HEK293 (cell line): ENCODE measurements around the gene CNNM1.

Experiments
- KLF1 ChIP-seq: fragments of 450-650 bp; formaldehyde crosslinking; IDR thresholded peaks from 2 replicates; pipeline ENCODE4 v1.5.1; 2016; ENCODE audit warnings: missing biosample characterization, missing genetic modification characterization
- KLF7 ChIP-seq: fragments of 450-650 bp; formaldehyde crosslinking; IDR thresholded peaks from 2 replicates; pipeline ENCODE4 v1.5.1; 2016; ENCODE audit warnings: missing biosample characterization, missing genetic modification characterization, borderline replicate concordance
- MEIS1 ChIP-seq: sonication (generic); formaldehyde crosslinking; IDR thresholded peaks from 2 replicates; pipeline ENCODE4 v1.8.1; 2022; ENCODE audit warnings: missing genetic modification reagents, mild to moderate bottlenecking, borderline replicate concordance
- PRDM6 ChIP-seq: fragments of 450-650 bp; formaldehyde crosslinking; IDR thresholded peaks from 2 replicates; pipeline ENCODE4 v1.5.1; 2017; ENCODE audit warnings: missing biosample characterization, missing genetic modification characterization
- REST ChIP-seq: fragments of 450-650 bp; formaldehyde crosslinking; IDR thresholded peaks from 2 replicates; pipeline ENCODE4 v1.5.1; 2016; ENCODE audit warnings: missing biosample characterization, missing genetic modification characterization
- SCRT2 ChIP-seq: fragments of 450-650 bp; formaldehyde crosslinking; IDR thresholded peaks from 2 replicates; pipeline ENCODE4 v1.5.1; 2016; ENCODE audit warnings: missing biosample characterization, missing genetic modification characterization
- TCF7L2 ChIP-seq: IDR thresholded peaks from 2 replicates; pipeline ENCODE4 v1.6.1; 2011; ENCODE audit warnings: low read depth, mild to moderate bottlenecking, inconsistent platforms, low read length, moderate library complexity, borderline replicate concordance
- YY1 ChIP-seq: fragments of 450-650 bp; formaldehyde crosslinking; IDR thresholded peaks from 2 replicates; pipeline ENCODE4 v1.5.1; 2018; ENCODE audit warnings: missing biosample characterization, missing genetic modification characterization
- ZBTB17 ChIP-seq: fragments of 450-650 bp; formaldehyde crosslinking; IDR thresholded peaks from 2 replicates; pipeline ENCODE4 v1.5.1; 2016; ENCODE audit warnings: missing biosample characterization, missing genetic modification characterization
- ZBTB48 ChIP-seq: fragments of 450-650 bp; formaldehyde crosslinking; IDR thresholded peaks from 2 replicates; pipeline ENCODE4 v1.5.1; 2016; ENCODE audit warnings: missing biosample characterization, missing genetic modification characterization
- ZFP37 ChIP-seq: fragments of 450-650 bp; formaldehyde crosslinking; IDR thresholded peaks from 2 replicates; pipeline ENCODE4 v1.5.1; 2016; ENCODE audit warnings: missing biosample characterization, missing genetic modification characterization
- ZNF169 ChIP-seq: fragments of 450-650 bp; formaldehyde crosslinking; IDR thresholded peaks from 2 replicates; pipeline ENCODE4 v1.5.1; 2016; ENCODE audit warnings: missing biosample characterization, missing genetic modification characterization
- ZNF174 ChIP-seq: fragments of 450-650 bp; formaldehyde crosslinking; IDR thresholded peaks from 2 replicates; pipeline ENCODE4 v1.5.0; 2017; ENCODE audit warnings: missing biosample characterization, mild to moderate bottlenecking, missing genetic modification characterization
- ZNF19 ChIP-seq: fragments of 450-650 bp; formaldehyde crosslinking; IDR thresholded peaks from 2 replicates; pipeline ENCODE4; 2016; ENCODE audit warnings: missing biosample characterization, missing genetic modification characterization, low read depth
- ZNF202 ChIP-seq: fragments of 450-650 bp; formaldehyde crosslinking; IDR thresholded peaks from 2 replicates; pipeline ENCODE4 v1.5.1; 2016; ENCODE audit warnings: missing biosample characterization, missing genetic modification characterization, borderline replicate concordance
- ZNF311 ChIP-seq: fragments of 450-650 bp; formaldehyde crosslinking; IDR thresholded peaks from 2 replicates; pipeline ENCODE4 v1.5.1; 2017; ENCODE audit warnings: missing biosample characterization, missing genetic modification characterization, borderline replicate concordance
- ZNF335 ChIP-seq: fragments of 450-650 bp; formaldehyde crosslinking; conservative IDR thresholded peaks from 2 replicates; pipeline ENCODE4 v1.5.1; 2016; ENCODE audit warnings: missing biosample characterization, missing genetic modification characterization
- ZNF391 ChIP-seq: fragments of 450-650 bp; formaldehyde crosslinking; IDR thresholded peaks from 2 replicates; pipeline ENCODE4 v1.5.1; 2016; ENCODE audit warnings: low read depth, missing biosample characterization, missing genetic modification characterization, borderline replicate concordance
- ZNF501 ChIP-seq: fragments of 450-650 bp; formaldehyde crosslinking; IDR thresholded peaks from 2 replicates; pipeline ENCODE4 v1.5.1; 2016; ENCODE audit warnings: missing biosample characterization, missing genetic modification characterization
- ZNF544 ChIP-seq: fragments of 450-650 bp; formaldehyde crosslinking; IDR thresholded peaks from 2 replicates; pipeline ENCODE4 v1.5.0; 2017; ENCODE audit warnings: missing biosample characterization, missing genetic modification characterization
- ZNF558 ChIP-seq: fragments of 450-650 bp; formaldehyde crosslinking; IDR thresholded peaks from 2 replicates; pipeline ENCODE4 v1.5.1; 2016; ENCODE audit warnings: missing biosample characterization, missing genetic modification characterization
- ZNF626 ChIP-seq: fragments of 450-650 bp; sonication (Bioruptor Pico); formaldehyde crosslinking; IDR thresholded peaks from 2 replicates; pipeline ENCODE4 v1.5.1; 2018; ENCODE audit warnings: missing biosample characterization, missing genetic modification characterization, inconsistent platforms
- ZNF692 ChIP-seq: fragments of 450-650 bp; formaldehyde crosslinking; IDR thresholded peaks from 2 replicates; pipeline ENCODE4 v1.5.1; 2016; ENCODE audit warnings: missing biosample characterization, missing genetic modification characterization
- ZNF843 ChIP-seq: fragments of 450-650 bp; formaldehyde crosslinking; IDR thresholded peaks from 2 replicates; pipeline ENCODE4 v1.5.1; 2016; ENCODE audit warnings: missing biosample characterization, missing genetic modification characterization
- TF ChIP-seq, protein P1 (sequence below): fragments of 450-650 bp; formaldehyde crosslinking; IDR thresholded peaks from 2 replicates; pipeline ENCODE4 v1.5.1; 2016; ENCODE audit warnings: missing biosample characterization, missing genetic modification characterization, low read depth
- TF ChIP-seq, protein P2 (sequence below): fragments of 450-650 bp; formaldehyde crosslinking; IDR thresholded peaks from 2 replicates; pipeline ENCODE4 v1.5.1; 2016; ENCODE audit warnings: missing biosample characterization, missing genetic modification characterization
- TF ChIP-seq, protein P3 (sequence below): fragments of 450-650 bp; formaldehyde crosslinking; IDR thresholded peaks from 2 replicates; pipeline ENCODE4 v1.5.1; 2016; ENCODE audit warnings: missing biosample characterization, missing genetic modification characterization

CNNM1 gene

DNA sequence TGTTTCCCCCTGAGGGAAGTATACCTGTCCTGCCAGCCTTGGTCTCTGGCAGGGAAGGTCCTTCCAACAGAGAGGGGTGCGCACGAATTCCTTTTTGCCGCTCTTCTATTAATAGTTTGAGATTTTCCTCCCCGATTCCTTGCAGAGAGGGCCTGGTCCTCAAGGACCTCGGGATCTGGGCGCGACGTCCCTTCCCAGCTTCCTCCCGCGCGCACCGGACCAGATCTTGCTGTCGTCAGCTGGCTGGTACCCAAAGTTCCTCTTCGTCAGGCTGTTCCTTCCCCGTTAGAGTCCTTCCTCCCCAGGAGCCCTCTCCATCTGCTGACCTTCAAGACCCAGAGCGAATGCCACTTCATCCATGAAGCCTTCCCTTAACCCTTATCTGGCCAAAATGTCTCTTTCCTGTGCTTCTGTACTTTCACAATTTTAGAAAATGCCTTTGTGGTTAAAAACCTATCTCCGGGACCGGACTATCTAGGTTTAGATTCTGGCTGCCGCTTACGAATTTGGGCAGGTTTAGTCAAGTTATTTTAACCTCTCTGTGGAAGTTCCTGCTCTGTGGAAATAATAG lies 102.1 kb downstream of the CNNM1 start (continued):
- TF ChIP-seq, protein P1, sequence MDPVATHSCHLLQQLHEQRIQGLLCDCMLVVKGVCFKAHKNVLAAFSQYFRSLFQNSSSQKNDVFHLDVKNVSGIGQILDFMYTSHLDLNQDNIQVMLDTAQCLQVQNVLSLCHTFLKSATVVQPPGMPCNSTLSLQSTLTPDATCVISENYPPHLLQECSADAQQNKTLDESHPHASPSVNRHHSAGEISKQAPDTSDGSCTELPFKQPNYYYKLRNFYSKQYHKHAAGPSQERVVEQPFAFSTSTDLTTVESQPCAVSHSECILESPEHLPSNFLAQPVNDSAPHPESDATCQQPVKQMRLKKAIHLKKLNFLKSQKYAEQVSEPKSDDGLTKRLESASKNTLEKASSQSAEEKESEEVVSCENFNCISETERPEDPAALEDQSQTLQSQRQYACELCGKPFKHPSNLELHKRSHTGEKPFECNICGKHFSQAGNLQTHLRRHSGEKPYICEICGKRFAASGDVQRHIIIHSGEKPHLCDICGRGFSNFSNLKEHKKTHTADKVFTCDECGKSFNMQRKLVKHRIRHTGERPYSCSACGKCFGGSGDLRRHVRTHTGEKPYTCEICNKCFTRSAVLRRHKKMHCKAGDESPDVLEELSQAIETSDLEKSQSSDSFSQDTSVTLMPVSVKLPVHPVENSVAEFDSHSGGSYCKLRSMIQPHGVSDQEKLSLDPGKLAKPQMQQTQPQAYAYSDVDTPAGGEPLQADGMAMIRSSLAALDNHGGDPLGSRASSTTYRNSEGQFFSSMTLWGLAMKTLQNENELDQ (tag by site-specific recombination): no peak
- TF ChIP-seq ZNF391 (tag by site-specific recombination) (no peak), ZFP37 (tag by site-specific recombination) (peak; percentile 94; the same call in 1 of the 2 replicates), ZNF626 (tag by site-specific recombination) (no peak), ZNF544 (tag by site-specific recombination) (no peak), TCF7L2 (no peak), KLF1 (0 out of 2 replicates have a peak, but pooled peaks have one; percentile 2), MEIS1 (CRISPR knock-in tag) (no peak), SCRT2 (tag by site-specific recombination) (no peak), ZNF19 (tag by site-specific recombination) (no peak), REST (tag by site-specific recombination) (0 out of 2 replicates have a peak, but pooled peaks have one; percentile 2), ZNF335 (tag by site-specific recombination) (peak; percentile 86), KLF7 (no peak), ZNF169 (tag by site-specific recombination) (no peak), ZNF501 (tag by site-specific recombination) (peak; percentile 50; the same call in 1 of the 2 replicates), ZNF202 (tag by site-specific recombination) (no peak), ZBTB48 (tag by site-specific recombination) (no peak), ZNF843 (tag by site-specific recombination) (0 out of 2 replicates have a peak, but pooled peaks have one; percentile 1), PRDM6 (tag by site-specific recombination) (no peak), ZNF558 (tag by site-specific recombination) (no peak), ZNF692 (tag by site-specific recombination) (0 out of 2 replicates have a peak, but pooled peaks have one; percentile 5), ZNF311 (tag by site-specific recombination) (no peak), ZBTB17 (tag by site-specific recombination) (peak; percentile 74), YY1 (no peak), ZNF174 (tag by site-specific recombination) (no peak)
- TF ChIP-seq, protein P2, sequence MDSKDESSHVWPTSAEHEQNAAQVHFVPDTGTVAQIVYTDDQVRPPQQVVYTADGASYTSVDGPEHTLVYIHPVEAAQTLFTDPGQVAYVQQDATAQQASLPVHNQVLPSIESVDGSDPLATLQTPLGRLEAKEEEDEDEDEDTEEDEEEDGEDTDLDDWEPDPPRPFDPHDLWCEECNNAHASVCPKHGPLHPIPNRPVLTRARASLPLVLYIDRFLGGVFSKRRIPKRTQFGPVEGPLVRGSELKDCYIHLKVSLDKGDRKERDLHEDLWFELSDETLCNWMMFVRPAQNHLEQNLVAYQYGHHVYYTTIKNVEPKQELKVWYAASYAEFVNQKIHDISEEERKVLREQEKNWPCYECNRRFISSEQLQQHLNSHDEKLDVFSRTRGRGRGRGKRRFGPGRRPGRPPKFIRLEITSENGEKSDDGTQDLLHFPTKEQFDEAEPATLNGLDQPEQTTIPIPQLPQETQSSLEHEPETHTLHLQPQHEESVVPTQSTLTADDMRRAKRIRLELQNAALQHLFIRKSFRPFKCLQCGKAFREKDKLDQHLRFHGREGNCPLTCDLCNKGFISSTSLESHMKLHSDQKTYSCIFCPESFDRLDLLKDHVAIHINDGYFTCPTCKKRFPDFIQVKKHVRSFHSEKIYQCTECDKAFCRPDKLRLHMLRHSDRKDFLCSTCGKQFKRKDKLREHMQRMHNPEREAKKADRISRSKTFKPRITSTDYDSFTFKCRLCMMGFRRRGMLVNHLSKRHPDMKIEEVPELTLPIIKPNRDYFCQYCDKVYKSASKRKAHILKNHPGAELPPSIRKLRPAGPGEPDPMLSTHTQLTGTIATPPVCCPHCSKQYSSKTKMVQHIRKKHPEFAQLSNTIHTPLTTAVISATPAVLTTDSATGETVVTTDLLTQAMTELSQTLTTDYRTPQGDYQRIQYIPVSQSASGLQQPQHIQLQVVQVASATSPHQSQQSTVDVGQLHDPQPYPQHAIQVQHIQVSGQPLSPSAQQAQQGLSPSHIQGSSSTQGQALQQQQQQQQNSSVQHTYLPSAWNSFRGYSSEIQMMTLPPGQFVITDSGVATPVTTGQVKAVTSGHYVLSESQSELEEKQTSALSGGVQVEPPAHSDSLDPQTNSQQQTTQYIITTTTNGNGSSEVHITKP: peak; percentile 71
- TF ChIP-seq, protein P3, sequence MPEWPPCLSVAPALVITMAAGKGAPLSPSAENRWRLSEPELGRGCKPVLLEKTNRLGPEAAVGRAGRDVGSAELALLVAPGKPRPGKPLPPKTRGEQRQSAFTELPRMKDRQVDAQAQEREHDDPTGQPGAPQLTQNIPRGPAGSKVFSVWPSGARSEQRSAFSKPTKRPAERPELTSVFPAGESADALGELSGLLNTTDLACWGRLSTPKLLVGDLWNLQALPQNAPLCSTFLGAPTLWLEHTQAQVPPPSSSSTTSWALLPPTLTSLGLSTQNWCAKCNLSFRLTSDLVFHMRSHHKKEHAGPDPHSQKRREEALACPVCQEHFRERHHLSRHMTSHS: no peak
